ENCODE measurements around the gene BAG5. TPM values are rescaled to one million over a fixed set of nuclear protein-coding genes. Genes with fewer than 3 reads are reported as not detected.

The BAG5 gene
- total and polyA plus RNA-seq, 2 of the 8 experiments (the other 6 are each of a cell fraction or from before 2014, with no cell fraction given), result 7.4 to 29.5 TPM

DNA sequence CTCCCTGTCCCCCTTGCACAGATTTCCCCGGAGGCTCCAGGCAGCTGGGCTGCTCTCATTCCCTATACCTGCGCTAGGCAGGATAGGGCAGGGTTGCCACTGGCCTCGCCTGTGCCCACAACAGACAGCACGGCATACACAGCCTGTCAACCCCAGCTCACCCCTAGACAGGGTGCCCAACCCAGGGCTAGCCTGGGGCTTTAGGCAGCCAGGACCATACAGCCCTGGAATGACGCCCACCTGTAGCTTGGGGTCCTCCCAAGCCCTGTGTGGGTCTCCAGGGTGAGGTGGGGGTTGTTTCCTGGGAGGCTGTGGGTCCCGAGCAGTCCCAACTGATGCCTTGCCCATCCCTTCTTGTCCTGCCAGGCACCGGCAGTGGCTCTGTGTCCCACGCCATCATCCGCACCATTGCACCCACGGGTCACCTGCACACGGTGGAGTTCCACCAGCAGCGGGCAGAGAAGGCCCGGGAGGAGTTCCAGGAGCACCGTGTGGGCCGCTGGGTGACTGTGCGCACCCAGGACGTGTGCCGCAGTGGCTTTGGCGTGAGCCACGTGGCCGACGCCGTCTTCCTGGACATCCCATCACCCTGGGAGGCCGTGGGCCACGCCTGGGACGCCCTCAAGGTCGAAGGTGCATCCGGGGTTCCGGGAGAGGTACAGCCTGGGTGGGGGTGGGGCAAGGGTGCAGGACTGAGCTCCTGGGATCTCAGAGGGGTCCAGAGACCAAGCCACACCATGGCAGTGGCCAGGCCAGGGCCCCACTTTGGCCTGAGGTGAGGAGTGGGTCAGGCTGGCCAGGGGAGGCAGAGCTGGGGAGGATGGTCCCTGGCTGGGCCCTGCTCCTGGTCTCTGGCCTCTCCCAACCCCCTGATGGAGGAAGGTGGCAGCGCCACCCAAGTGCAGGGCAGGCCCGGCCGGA lies 30.0 kb downstream of the BAG5 start (continued):
- TF ChIP-seq GTF2F1 (IDR thresholded peaks at IDR 0.05; ENCODE audit: borderline replicate concordance, low read depth, low read length), result no peak
- TF ChIP-seq POU5F1 (IDR thresholded peaks at IDR 0.05; ENCODE audit: low read depth, low read length), result no peak
- TF ChIP-seq, protein P1, sequence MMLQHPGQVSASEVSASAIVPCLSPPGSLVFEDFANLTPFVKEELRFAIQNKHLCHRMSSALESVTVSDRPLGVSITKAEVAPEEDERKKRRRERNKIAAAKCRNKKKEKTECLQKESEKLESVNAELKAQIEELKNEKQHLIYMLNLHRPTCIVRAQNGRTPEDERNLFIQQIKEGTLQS (IDR thresholded peaks at IDR 0.05; ENCODE audit: insufficient read depth, low read depth, low read length), result no peak
- no peak for TF ChIP-seq E2F6 (IDR thresholded peaks at IDR 0.05)
- TF ChIP-seq, protein P2, sequence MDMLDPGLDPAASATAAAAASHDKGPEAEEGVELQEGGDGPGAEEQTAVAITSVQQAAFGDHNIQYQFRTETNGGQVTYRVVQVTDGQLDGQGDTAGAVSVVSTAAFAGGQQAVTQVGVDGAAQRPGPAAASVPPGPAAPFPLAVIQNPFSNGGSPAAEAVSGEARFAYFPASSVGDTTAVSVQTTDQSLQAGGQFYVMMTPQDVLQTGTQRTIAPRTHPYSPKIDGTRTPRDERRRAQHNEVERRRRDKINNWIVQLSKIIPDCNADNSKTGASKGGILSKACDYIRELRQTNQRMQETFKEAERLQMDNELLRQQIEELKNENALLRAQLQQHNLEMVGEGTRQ (IDR thresholded peaks at IDR 0.05; ENCODE audit: low read length), result no peak
- TF ChIP-seq HDAC6 (IDR thresholded peaks at IDR 0.05; ENCODE audit: low read depth, low read length), result no peak
- TF ChIP-seq GABPA (IDR thresholded peaks at IDR 0.05; ENCODE audit: borderline replicate concordance, insufficient read depth, low read length), result no peak
- TF ChIP-seq BCL11A (IDR thresholded peaks at IDR 0.05; ENCODE audit: low read depth in 2 of 2, low read length in 2 of 2), result no peak

Measured in H1 (cell line).